ENCODE data around the gene COX6A2.
"Not testable (repeated sequence)": the region's sequence is repeated elsewhere in the genome, so short reads cannot be mapped to it uniquely, and the experiment has no call there.

COX6A2 gene

DNA sequence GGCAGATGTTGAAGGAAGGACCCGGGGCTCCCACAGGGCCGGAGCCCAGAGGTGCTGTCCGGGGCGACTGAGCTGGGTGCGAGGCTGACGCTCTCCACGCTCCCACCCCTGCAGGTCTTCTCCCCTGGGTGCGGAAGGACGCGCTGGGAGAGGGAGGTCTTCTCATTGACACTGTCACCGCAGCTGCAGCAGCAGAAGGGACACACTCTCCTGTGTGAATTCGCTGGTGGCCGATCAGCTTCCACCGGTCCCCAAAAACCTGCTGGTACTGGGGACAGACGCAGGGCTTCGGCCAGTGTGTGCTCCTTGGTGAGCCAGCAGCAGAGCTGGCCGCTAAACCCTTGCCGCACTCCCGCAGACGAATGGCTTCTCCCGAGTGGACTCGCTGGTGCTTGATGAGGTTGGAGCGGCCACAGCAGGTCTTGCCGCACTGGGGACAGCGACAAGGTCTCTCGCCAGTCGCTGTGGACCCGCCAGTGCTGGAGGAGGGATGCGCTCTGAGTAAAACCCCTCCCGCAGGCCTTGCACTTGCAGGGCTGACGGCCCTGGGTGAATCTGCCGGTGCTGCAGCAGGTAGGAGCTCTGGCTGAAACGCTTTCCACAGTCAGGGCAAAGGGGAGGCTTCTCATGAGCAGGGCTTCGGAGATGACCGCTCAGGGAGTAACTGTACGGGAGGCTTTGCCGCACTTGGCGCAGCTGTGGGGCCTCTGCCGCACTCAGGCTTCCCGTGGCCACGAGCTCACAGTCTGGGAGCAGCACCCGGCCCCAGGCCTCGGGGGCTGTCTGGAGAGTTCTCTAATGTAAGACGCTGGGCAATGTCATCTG is 8.3 kb upstream of the COX6A2 start:
- no peak for DNase-seq

- DNase-seq = no peak
Observed at GRCh38 chr16:31435341-31436220, 7.4 kb upstream of the COX6A2 start.

DNA sequence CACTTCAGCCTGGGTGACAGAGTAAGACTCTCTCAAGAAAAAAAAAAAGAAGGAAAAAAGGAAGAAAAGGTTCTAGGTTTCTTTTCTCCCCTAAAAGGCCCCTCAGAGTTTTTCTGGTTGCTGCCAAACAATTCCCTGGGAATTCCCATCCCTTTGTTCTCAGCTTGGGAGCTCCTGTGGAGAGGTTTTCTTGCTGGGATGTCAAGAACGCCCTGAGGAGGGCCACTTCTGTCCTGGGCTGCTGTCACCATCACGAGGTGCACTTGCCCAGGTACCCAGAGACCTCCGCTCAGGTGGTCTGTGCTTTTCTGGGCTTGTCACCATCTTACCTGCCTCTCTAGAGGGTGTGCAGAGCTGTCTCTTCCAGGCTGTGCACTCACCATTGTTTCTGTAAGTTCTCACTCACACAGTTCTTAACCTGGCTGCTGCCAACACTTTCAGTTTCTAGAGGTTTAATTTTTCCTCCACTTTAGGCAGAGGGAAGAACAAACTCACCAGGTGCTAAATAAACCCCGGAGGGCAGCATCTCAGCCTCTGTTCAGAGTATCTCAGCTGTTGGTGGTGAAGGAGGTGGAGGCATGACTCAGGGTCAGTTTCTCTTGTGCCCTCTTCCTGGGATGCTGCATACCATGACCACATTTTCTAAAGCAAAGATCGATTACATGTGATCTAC is 2.4 kb upstream of the COX6A2 start:
- no peak for DNase-seq

- DNase-seq = no peak
Observed at GRCh38 chr16:31429796-31430195, 1.6 kb upstream of the COX6A2 start.

GRCh38 chr16:31429314-31429713 is 1.2 kb upstream of the COX6A2 start:
- DNase-seq = no peak

GRCh38 chr16:31428638-31429247 is 583 bp upstream of the COX6A2 start:
- no peak for DNase-seq

GRCh38 chr16:31427441-31428278 is 500 bp downstream of the COX6A2 start:
- no peak for DNase-seq

DNA sequence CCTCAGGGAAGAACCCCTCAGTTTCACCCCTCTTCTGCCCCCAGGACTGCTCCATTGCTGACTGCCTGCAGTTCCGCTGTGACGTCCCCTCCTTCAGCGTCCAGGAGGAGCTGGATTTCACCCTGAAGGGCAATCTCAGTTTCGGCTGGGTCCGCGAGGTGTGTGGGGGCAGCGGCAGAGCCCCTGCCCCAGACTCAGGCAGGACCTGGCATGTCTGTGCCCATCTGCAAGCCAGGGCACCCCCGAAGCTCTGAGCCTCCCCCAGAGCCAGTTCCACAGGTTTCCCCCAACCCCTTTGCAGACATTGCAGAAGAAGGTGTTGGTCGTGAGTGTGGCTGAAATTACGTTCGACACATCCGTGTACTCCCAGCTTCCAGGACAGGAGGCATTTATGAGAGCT is 4.4 kb downstream of the COX6A2 start:
- no peak for DNase-seq

DNA sequence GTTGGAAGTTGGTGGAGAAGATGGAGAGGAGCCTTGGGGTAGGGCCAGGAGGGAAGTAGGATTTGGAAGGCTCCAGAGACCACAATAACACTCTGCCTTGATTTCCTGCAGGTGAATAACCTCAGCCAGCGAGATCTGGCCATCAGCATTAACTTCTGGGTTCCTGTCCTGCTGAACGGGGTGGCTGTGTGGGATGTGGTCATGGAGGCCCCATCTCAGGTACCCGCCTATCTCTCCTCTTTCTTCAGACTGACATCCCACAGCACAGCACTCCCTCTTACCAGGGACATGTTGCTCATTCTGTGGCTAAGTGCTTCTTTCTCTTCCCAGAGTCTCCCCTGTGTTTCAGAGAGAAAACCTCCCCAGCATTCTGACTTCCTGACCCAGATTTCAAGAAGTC is 4.9 kb downstream of the COX6A2 start:
- DNase-seq = no peak

DNA sequence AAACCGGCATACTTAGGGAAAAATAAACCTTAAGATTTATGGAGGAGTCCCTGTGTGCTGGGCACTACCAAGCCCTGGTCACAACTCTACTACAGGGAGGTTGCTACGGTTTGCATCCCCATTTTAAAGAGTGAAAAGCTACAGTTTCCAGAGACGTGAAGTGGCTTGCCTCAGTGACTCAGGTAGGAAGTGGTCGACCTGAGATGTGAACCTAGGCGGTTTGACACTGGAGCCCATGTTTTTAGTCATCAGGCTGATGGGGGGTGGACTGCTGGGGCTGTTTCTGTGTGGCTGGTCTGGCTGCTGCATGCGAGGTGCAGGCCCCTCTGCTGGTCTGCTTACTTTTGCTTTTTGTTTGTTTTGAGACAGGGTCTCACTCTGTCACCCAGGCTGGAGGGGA is 6.6 kb downstream of the COX6A2 start:
- DNase-seq = no peak

DNA sequence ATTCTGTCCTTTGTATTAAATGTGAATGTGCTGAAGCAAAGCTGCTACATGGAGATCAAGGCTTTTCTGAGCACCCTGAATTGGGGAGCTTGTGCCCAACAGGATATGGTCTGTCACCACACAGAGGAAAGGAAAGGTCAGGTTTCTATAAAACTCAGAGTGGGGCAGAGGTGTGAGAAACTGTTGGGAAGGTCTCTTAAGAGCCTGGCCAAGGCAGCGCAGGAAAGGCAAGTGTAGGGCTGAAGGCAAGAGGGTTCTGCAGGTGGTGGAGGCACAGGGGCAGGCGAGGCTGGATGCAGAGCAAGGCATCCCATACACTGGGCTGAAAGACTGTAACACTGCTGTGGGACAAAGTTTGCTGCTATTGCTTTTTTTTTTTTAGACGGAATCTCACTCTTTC is 8.1 kb downstream of the COX6A2 start:
- DNase-seq = no peak

- DNase-seq = no peak
Observed at GRCh38 chr16:31417916-31418315, 10.2 kb downstream of the COX6A2 start.

- not testable (repeated sequence) for DNase-seq
Observed at GRCh38 chr16:31417036-31417435, 11.1 kb downstream of the COX6A2 start.

DNA sequence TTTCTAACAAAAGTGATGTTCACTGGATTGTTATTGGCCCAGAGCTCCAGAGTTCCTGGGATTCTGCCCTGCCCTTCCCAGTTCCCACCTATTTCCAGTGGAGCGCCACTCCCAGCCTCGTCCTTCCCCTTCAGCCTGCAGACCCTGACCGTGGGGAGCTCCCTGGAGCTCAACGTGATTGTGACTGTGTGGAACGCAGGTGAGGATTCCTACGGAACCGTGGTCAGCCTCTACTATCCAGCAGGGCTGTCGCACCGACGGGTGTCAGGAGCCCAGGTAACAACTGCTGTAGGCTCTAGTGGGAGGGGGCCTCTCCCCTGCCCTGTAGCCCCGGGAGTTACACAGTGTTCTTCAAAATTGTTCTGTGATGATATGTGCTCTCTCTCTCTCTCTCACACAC is 11.8 kb downstream of the COX6A2 start:
- DNase-seq = no peak

- DNase-seq = no peak
Observed at GRCh38 chr16:31414706-31415105, 13.5 kb downstream of the COX6A2 start.

GRCh38 chr16:31413943-31414342 is 14.2 kb downstream of the COX6A2 start:
- DNase-seq = no peak

GRCh38 chr16:31413381-31413780 is 14.8 kb downstream of the COX6A2 start:
- no peak for DNase-seq

GRCh38 chr16:31412750-31413149 is 15.4 kb downstream of the COX6A2 start:
- DNase-seq = no peak

GRCh38 chr16:31411024-31411844 is 16.9 kb downstream of the COX6A2 start:
- DNase-seq = no peak

DNA sequence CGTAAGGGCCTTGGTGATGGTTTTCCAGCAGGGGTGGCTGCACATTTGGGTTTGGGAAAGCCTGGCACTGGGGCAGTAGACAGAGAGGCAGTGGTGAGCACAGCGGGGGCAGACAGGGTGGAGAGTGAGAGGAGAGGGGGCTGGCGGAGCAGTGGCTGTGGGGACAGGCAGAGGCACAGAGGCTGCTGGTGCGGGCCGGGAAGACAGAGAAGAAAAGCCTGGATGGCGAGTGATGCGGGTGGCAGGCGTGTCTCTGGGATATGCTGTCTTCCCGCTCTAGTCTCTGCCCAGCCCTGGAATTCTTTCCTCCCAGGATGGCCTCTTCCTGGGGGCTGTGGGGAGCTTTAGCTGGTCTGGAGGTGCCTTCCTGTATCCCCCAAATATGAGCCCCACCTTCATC is 18.1 kb downstream of the COX6A2 start:
- no peak for DNase-seq

DNA sequence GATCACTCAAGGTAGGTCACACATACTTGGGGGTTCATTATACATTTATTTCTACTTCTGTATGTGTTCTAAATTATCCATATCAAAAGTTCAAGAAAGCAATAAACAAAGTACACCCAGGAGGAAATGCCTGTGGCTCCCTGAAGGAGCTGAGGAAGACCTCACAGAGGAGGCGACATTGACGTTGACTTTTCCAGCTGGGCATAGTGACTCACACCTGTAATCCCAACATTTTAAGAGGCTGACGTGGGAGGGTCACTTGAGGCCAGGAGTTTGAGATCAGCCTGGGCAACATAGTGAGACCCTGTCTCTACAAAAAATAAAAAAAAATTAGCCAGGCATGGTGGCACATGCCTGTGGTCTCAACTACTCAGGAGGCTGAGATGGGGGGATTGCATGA is 18.7 kb downstream of the COX6A2 start:
- no peak for DNase-seq

Measured in NCI-H1694 (cell line).